Measurements from ENCODE around the gene AP3B1. TPM values are rescaled to one million over a fixed set of nuclear protein-coding genes. Genes with fewer than 3 reads are reported as not detected.
A peak's percentile ranks its signal among the peaks of the same experiment; 100 is the strongest.

AP3B1 gene
- total RNA-seq, 1 experiment from 2014 or later, result 45.3 TPM

DNA sequence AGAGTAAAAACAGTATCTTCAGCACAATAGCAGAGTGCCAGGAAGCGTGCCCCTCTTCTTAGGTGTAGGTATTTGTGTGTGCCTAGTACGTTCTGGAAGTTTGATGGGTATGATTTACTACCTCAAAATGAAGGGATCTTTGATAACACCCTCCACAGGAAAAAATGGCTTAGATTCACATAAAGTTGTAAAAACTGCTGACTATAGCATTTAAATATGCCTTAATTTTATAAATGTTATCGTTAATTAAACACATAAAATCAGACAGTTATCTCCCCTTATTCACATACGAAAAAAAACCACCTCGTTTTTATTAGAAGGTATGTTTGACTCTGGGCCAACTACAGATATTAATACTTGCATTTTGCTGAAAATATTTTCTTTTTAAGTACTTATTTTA is 274.8 kb downstream of the AP3B1 start:
- H3K27ac ChIP-seq (ENCODE audit: low read depth, low read length, poor library complexity, severe bottlenecking), result no peak overlapping the region
- ChIA-PET CTCF (no interaction called here), POLR2A (ENCODE audit: low non-redundant PET) (no interaction called here)
- no peaks in the 10 kb centered on the region for H3K9me3 ChIP-seq (ENCODE audit: low read depth, low read length, poor library complexity, severe bottlenecking)
- no peak overlapping the region for H3K4me3 ChIP-seq (ENCODE audit: low read depth, low read length, poor library complexity, severe bottlenecking)
- H3K36me3 ChIP-seq (ENCODE audit: insufficient read depth, low read length, poor library complexity, severe bottlenecking), result no peaks in the 10 kb centered on the region
- intact Hi-C loops (cut with micrococcal nuclease; ENCODE audit: unreplicated experiment), result no loop called here
- no peak for DNase-seq (ENCODE audit: low spot score)
- no peaks in the 10 kb centered on the region for H3K27me3 ChIP-seq (replicated peaks; ENCODE audit: insufficient read depth, low read depth, low read length, poor library complexity)
- no TSS peak for BruUV-seq (replicated peaks)
- no peaks in the 10 kb centered on the region for H3K4me1 ChIP-seq (ENCODE audit: insufficient read depth, low read length, poor library complexity, severe bottlenecking)
- no peak for TF ChIP-seq EZH2 (IDR thresholded peaks at IDR 0.05; ENCODE audit: borderline replicate concordance, low read depth, low read length, poor library complexity, severe bottlenecking)
- TF ChIP-seq, protein P1, sequence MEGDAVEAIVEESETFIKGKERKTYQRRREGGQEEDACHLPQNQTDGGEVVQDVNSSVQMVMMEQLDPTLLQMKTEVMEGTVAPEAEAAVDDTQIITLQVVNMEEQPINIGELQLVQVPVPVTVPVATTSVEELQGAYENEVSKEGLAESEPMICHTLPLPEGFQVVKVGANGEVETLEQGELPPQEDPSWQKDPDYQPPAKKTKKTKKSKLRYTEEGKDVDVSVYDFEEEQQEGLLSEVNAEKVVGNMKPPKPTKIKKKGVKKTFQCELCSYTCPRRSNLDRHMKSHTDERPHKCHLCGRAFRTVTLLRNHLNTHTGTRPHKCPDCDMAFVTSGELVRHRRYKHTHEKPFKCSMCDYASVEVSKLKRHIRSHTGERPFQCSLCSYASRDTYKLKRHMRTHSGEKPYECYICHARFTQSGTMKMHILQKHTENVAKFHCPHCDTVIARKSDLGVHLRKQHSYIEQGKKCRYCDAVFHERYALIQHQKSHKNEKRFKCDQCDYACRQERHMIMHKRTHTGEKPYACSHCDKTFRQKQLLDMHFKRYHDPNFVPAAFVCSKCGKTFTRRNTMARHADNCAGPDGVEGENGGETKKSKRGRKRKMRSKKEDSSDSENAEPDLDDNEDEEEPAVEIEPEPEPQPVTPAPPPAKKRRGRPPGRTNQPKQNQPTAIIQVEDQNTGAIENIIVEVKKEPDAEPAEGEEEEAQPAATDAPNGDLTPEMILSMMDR (conservative IDR thresholded peaks at IDR 0.05; ENCODE audit: low read depth, low read length), result no peak

DNA sequence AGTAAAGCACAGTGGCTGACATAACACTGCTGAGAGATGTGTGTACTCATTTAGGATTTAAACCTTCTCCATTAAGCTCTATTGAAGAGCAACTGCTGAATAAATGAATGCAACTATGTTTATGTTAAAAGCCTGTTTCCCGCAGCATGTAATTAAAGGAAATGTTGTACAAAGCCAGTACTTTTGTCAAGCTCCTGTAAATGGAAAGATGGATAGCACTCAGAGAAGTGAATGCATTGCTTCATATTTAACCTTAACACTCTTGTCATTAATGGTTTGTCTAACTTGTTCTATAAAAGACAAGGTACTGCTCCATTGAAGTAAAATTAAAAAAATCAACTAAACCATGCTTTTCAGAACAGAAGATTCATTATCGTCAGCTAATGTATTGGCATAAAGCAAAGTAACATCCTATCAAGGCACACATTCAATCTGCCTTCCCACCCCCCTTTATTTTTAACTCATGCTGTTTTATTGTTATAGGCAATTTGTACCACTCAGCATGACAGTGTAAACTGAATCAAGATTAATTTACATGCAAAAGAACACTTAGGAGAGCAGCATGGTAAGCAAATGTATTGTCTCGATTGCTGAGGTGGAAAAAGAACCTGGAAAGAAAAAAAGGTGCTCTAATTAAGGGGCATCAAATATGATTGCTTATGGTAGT is 277.5 kb downstream of the AP3B1 start:
- H3K27me3 ChIP-seq (replicated peaks; ENCODE audit: insufficient read depth, low read depth, low read length, poor library complexity), result no peaks in the 10 kb centered on the region
- peak; percentile 18 for DNase-seq (ENCODE audit: low spot score)
- intact Hi-C loops (cut with micrococcal nuclease; ENCODE audit: unreplicated experiment), result no loop called here
- ChIA-PET CTCF (interaction anchor here (0.5 kb wide), 1 partner anchor 205 kb away, joined by 5 read pairs; no protein-coding TSS in a partner anchor), POLR2A (ENCODE audit: low non-redundant PET) (no interaction called here)
- TF ChIP-seq, protein P1 (conservative IDR thresholded peaks at IDR 0.05; ENCODE audit: low read depth, low read length), result no peak
- no peak for TF ChIP-seq EZH2 (IDR thresholded peaks at IDR 0.05; ENCODE audit: borderline replicate concordance, low read depth, low read length, poor library complexity, severe bottlenecking)
- no peaks in the 10 kb centered on the region for H3K36me3 ChIP-seq (ENCODE audit: insufficient read depth, low read length, poor library complexity, severe bottlenecking)
- no peak overlapping the region for H3K27ac ChIP-seq (ENCODE audit: low read depth, low read length, poor library complexity, severe bottlenecking)
- H3K4me1 ChIP-seq (ENCODE audit: insufficient read depth, low read length, poor library complexity, severe bottlenecking), result no peaks in the 10 kb centered on the region
- BruUV-seq (replicated peaks), result no TSS peak
- H3K9me3 ChIP-seq (ENCODE audit: low read depth, low read length, poor library complexity, severe bottlenecking), result no peaks in the 10 kb centered on the region
- no peak overlapping the region for H3K4me3 ChIP-seq (ENCODE audit: low read depth, low read length, poor library complexity, severe bottlenecking)

DNA sequence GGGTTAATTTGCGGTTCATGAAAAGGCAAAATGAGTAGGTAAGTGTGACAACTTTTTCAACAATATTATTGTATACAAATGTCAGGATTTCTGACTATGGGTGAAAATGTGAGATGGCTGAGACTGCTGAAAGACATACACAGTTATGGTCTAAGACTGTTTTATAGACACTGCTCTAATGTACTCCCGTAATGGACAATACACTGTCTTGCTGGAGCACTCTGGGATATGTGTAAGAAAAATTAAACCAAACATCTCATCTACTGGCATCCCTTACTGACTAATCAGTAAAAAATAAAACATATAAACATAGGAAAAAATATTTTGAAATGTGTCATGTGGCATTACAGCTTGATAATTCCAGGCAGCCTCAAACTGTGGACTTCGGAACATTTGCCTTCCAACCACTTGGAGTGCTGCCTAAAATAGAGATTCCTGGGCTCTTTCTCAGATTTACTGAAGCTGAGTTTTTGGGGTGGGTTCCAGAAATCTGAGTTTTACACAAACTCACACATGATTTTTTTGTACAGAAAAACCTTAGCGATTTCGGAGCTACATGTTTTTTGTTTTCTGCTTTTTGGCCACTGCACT is 284.5 kb downstream of the AP3B1 start:
- intact Hi-C loops (cut with micrococcal nuclease; ENCODE audit: unreplicated experiment), result loop anchor here (10.0 kb wide), 1 partner anchor 445 kb away; no protein-coding TSS in a partner anchor
- Histone ChIP-seq H3K36me3 (ENCODE audit: insufficient read depth, low read length, poor library complexity, severe bottlenecking) (no peaks in the 10 kb centered on the region), H3K27me3 (replicated peaks; ENCODE audit: insufficient read depth, low read depth, low read length, poor library complexity) (no peaks in the 10 kb centered on the region), H3K9me3 (ENCODE audit: low read depth, low read length, poor library complexity, severe bottlenecking) (no peaks in the 10 kb centered on the region), H3K27ac (ENCODE audit: low read depth, low read length, poor library complexity, severe bottlenecking) (no peak overlapping the region), H3K4me1 (ENCODE audit: insufficient read depth, low read length, poor library complexity, severe bottlenecking) (no peaks in the 10 kb centered on the region), H3K4me3 (ENCODE audit: low read depth, low read length, poor library complexity, severe bottlenecking) (no peak overlapping the region)
- POLR2A ChIA-PET (ENCODE audit: low non-redundant PET), result interaction anchor here (0.7 kb wide), 1 partner anchor 518 kb away, joined by 8 read pairs; no protein-coding TSS in a partner anchor
- no TSS peak for BruUV-seq (replicated peaks)
- DNase-seq (ENCODE audit: low spot score), result no peak
- CTCF ChIA-PET, result no interaction called here
- TF ChIP-seq, protein P1 (conservative IDR thresholded peaks at IDR 0.05; ENCODE audit: low read depth, low read length), result no peak
- no peak for TF ChIP-seq EZH2 (IDR thresholded peaks at IDR 0.05; ENCODE audit: borderline replicate concordance, low read depth, low read length, poor library complexity, severe bottlenecking)
